Fibroblast of villous mesenchyme (primary cell): ENCODE measurements around the gene LBH. TPM values are rescaled to one million over a fixed set of nuclear protein-coding genes. Genes with fewer than 3 reads are reported as not detected.
A peak's percentile ranks its signal among the peaks of the same experiment; 100 is the strongest.

ENCODE experiments used
- DNase-seq: peaks from one replicate; pipeline ENCODE4 v3.0.0-alpha.2; 2010; ENCODE audit warnings: low read depth
- H3K4me3 ChIP-seq: 2 replicates; pipeline ENCODE4 v1.5.1; 2011; ENCODE audit warnings: low read depth, mild to moderate bottlenecking, low read length
- total RNA-seq: library from RNA; depleted of rRNA; stranded (reverse); fragments of >200 nt; gene quantifications from 2 replicates; pipeline ENCODE4 v1.2.3, GENCODE V29; 2012
- TF ChIP-seq, protein P1 (sequence below): IDR thresholded peaks from 2 replicates; pipeline ENCODE4 v1.5.1; 2012; ENCODE audit warnings: low read depth, mild to moderate bottlenecking, low read length; ENCODE audit not compliant: insufficient read depth

The LBH gene
- total RNA-seq, 1 donor, result 803 TPM

GRCh38 chr2:30234180-30234971 is 3.0 kb downstream of the LBH start:
- peak overlapping the region; percentile 29 for H3K4me3 ChIP-seq
- DNase-seq, result peak; percentile 77
- TF ChIP-seq, protein P1, sequence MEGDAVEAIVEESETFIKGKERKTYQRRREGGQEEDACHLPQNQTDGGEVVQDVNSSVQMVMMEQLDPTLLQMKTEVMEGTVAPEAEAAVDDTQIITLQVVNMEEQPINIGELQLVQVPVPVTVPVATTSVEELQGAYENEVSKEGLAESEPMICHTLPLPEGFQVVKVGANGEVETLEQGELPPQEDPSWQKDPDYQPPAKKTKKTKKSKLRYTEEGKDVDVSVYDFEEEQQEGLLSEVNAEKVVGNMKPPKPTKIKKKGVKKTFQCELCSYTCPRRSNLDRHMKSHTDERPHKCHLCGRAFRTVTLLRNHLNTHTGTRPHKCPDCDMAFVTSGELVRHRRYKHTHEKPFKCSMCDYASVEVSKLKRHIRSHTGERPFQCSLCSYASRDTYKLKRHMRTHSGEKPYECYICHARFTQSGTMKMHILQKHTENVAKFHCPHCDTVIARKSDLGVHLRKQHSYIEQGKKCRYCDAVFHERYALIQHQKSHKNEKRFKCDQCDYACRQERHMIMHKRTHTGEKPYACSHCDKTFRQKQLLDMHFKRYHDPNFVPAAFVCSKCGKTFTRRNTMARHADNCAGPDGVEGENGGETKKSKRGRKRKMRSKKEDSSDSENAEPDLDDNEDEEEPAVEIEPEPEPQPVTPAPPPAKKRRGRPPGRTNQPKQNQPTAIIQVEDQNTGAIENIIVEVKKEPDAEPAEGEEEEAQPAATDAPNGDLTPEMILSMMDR, result no peak

DNA sequence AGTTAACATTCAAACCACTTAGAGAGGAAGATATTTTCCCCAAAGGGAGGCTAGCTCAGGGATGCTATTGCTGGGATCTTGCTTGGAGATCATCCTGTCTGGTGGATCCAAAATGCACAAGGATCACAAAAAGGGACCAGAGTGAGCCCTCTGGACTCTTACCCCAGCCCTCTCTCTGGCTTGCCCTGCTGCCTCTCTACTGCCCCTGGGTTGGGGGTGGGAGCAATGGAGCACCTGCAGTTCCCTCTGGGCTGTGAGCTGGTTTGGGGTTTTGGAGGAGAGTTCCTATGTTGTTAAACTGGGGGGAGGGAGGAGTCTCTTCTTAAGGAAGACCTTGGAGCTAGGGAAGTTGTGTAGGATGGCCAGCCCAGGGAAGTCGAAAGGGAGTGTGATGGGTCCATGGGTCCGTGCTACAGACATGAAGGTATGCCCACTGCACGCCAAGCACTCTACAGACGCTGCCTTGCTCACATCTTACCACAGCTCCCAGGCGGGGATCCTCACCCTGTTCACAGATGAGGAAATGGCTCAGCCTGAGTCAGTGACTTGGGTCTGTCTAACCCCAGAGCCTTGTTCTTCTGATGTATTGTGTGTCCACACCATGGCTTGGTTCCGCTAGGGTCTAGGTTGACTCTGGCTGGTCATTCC is 3.8 kb downstream of the LBH start:
- H3K4me3 ChIP-seq, result no peak overlapping the region
- no peak for DNase-seq
- TF ChIP-seq, protein P1, result no peak

DNA sequence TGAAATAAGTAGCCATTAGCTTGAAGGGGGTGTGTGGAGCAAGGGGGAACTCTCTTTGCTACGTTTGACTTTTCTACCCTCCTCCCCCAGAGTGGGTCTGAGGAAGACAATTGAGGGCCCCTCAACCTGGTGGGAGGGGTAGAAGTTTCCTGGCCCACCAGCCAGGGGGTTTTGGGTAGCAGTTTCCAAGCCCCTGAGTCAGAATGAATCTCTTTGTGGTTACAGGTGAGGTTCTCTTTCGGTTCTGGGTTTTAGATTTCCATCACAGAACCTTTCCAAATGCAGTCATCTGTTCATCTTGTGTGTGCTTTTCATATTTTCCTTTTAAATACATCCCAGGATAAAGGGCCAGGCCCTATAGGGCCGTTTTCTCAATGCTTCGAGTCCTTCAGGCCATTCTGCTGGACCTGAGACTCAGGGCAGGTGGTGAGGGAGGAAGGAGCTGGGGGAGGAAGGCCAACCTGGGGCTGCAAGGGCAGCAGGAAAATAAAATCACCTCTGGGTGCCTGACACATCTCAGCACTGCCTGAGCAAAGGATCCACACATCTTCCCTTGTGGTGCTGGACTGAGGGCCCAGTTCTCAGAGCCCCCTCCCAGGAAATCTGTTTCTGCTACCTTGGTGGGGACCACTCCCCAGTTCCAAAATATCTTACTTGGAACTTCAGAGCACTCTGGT is 4.7 kb downstream of the LBH start:
- H3K4me3 ChIP-seq, result no peak overlapping the region
- TF ChIP-seq, protein P1, result no peak
- no peak for DNase-seq

DNA sequence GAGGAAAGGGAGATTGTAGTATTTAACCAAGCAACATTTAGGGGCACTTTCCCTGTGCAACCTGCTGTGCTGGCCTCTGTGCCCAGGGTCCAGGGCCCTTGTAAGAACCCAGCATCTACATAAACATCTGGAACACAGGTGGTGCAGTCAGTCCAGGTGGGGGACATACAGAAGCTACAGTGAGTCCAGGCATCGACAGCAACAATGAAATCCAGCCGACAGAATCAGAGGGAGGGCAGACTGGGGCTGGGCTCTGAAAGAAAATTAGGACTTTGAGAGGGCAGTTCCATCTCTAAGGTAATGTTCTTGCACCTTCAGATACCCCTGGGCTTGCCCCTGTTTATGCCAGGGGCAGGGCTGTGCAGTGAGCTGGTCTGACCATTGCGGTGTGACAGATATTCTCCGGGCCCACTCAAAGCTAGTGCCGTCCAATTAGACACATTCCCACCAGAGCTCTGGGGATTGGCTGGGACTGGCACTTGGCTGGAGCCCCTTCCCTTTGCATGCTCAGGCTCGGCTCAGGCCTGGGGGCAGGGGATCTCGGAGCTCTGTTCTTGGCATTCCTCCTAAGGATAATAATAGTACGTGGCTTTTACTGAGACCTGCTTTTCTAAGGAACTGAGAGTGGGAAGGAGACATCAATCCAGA is 5.4 kb downstream of the LBH start:
- TF ChIP-seq, protein P1, result no peak
- DNase-seq, result no peak
- H3K4me3 ChIP-seq, result no peak overlapping the region

- no peak for DNase-seq
- H3K4me3 ChIP-seq, result no peak overlapping the region
- TF ChIP-seq, protein P1, result no peak
Observed at GRCh38 chr2:30237239-30237965, 6.1 kb downstream of the LBH start.
